OCI-LY1 (cell line): ENCODE results near the gene PARG.

ENCODE experiments used
- EZH2 ChIP-seq: fragments of 200-600 bp; sonication (generic), shearing (Covaris generic); IDR thresholded peaks from 2 replicates; pipeline ENCODE4 v1.8.0; 2017; ENCODE audit warnings: borderline replicate concordance, mixed run types, mild to moderate bottlenecking, antibody characterized with exemption, low read length, moderate library complexity, mixed read lengths
- TF ChIP-seq, protein P1 (sequence below): fragments of 200-600 bp; sonication (generic), shearing (Covaris generic); IDR thresholded peaks from 2 replicates; pipeline ENCODE4 v1.5.1; 2017; ENCODE audit warnings: mild to moderate bottlenecking, antibody characterized with exemption, low read length, moderate library complexity, mixed read lengths

DNA sequence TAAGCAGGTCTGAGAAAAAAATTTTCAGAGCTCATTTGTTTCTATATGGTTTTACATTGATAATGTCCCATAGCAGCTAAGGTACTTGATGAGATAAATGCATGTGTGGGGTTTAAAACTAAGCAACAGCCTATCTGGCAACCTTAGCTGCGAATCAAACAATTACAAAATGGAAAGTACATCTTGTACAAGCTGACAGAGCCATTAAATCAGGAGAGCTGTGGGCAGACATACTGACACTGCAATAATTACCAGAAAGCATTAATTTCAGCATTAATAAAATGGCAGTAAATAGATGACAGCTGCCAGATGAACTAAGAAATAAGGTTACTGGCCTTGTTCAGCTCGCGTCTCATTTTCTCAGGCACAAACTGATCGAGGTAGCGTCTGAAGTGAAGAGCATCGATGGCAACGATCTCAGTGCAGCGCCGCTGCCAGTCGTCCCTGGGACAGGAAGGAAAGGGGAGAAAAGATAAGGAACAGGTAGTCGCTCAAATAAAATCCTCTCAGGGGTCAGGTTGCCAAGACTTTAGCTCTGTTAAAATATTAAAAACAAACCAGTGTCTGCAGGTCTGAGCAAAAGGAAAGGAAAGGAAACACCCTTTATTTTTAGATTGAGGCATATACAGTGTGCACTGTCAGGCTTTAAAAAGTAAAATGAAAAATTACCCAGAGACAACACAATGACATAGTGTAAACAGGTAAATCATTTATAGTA, 100.1 kb downstream of the PARG start:
- no peak for TF ChIP-seq EZH2
- TF ChIP-seq, protein P1, sequence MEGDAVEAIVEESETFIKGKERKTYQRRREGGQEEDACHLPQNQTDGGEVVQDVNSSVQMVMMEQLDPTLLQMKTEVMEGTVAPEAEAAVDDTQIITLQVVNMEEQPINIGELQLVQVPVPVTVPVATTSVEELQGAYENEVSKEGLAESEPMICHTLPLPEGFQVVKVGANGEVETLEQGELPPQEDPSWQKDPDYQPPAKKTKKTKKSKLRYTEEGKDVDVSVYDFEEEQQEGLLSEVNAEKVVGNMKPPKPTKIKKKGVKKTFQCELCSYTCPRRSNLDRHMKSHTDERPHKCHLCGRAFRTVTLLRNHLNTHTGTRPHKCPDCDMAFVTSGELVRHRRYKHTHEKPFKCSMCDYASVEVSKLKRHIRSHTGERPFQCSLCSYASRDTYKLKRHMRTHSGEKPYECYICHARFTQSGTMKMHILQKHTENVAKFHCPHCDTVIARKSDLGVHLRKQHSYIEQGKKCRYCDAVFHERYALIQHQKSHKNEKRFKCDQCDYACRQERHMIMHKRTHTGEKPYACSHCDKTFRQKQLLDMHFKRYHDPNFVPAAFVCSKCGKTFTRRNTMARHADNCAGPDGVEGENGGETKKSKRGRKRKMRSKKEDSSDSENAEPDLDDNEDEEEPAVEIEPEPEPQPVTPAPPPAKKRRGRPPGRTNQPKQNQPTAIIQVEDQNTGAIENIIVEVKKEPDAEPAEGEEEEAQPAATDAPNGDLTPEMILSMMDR: no peak
